ENCODE measurements around the gene METTL26.

GRCh38 chr16:633336-634050 lies 2.6 kb downstream of the METTL26 start:
- TF ChIP-seq HDAC2 (IDR thresholded peaks at IDR 0.05): no peak
- no peak for TF ChIP-seq CBFB (IDR thresholded peaks at IDR 0.05; ENCODE audit: low read depth)
- TF ChIP-seq EZH2 (IDR thresholded peaks at IDR 0.05; ENCODE audit: borderline replicate concordance, control insufficient read depth, low read depth, low read length): no peak
- TF ChIP-seq CBX5 (IDR thresholded peaks at IDR 0.05; ENCODE audit: low read depth): no peak
- TF ChIP-seq, protein P1, sequence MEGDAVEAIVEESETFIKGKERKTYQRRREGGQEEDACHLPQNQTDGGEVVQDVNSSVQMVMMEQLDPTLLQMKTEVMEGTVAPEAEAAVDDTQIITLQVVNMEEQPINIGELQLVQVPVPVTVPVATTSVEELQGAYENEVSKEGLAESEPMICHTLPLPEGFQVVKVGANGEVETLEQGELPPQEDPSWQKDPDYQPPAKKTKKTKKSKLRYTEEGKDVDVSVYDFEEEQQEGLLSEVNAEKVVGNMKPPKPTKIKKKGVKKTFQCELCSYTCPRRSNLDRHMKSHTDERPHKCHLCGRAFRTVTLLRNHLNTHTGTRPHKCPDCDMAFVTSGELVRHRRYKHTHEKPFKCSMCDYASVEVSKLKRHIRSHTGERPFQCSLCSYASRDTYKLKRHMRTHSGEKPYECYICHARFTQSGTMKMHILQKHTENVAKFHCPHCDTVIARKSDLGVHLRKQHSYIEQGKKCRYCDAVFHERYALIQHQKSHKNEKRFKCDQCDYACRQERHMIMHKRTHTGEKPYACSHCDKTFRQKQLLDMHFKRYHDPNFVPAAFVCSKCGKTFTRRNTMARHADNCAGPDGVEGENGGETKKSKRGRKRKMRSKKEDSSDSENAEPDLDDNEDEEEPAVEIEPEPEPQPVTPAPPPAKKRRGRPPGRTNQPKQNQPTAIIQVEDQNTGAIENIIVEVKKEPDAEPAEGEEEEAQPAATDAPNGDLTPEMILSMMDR (IDR thresholded peaks at IDR 0.05 in 2 of 3, conservative IDR thresholded peaks at IDR 0.05 in 1 of 3; ENCODE audit: control insufficient read depth in 2 of 3, extremely low read depth in 1 of 3, insufficient read depth in 1 of 3, low read depth in 3 of 3, low read length in 3 of 3): no peak
- no peak for TF ChIP-seq NFIC (IDR thresholded peaks at IDR 0.05; ENCODE audit: low read depth, low read length)
- no peak for TF ChIP-seq RAD21 (IDR thresholded peaks at IDR 0.05; ENCODE audit: insufficient read depth, low read depth, low read length)
- TF ChIP-seq, protein P2, sequence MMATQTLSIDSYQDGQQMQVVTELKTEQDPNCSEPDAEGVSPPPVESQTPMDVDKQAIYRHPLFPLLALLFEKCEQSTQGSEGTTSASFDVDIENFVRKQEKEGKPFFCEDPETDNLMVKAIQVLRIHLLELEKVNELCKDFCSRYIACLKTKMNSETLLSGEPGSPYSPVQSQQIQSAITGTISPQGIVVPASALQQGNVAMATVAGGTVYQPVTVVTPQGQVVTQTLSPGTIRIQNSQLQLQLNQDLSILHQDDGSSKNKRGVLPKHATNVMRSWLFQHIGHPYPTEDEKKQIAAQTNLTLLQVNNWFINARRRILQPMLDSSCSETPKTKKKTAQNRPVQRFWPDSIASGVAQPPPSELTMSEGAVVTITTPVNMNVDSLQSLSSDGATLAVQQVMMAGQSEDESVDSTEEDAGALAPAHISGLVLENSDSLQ (IDR thresholded peaks at IDR 0.05): no peak
- no peak for TF ChIP-seq EGR1 (IDR thresholded peaks at IDR 0.05; ENCODE audit: borderline replicate concordance in 1 of 2, low read depth in 2 of 2, low read length in 2 of 2)
- TF ChIP-seq DPF2 (IDR thresholded peaks at IDR 0.05): no peak
- TF ChIP-seq ATF2 (IDR thresholded peaks at IDR 0.05; ENCODE audit: low read length): no peak
- TF ChIP-seq POLR2AphosphoS2 (IDR thresholded peaks at IDR 0.05; ENCODE audit: low read depth, low read length): no peak; the same call in 1 of the 2 replicates
- TF ChIP-seq BACH1 (IDR thresholded peaks at IDR 0.05; ENCODE audit: borderline replicate concordance): no peak
- no peak for TF ChIP-seq ZNF384 (IDR thresholded peaks at IDR 0.05; ENCODE audit: borderline replicate concordance, low read depth, low read length)

Data from GM12878 (cell line).